Breast epithelium (tissue), 4 donors: ENCODE measurements around the gene BUB1. TPM values are rescaled to one million over a fixed set of nuclear protein-coding genes. Genes with fewer than 3 reads are reported as not detected.

ENCODE experiments used
- DNase-seq, 2 donors: peaks; one replicate each; pipeline ENCODE4 v3.0.0-alpha.2; 2019; ENCODE audit warnings: low spot score in 2 of 2
- H3K27ac ChIP-seq, 2 donors: fragments of 200-600 bp; sonication (generic) in 1 of 2; one replicate each; pipeline ENCODE4 v1.5.1; 2016 to 2019; ENCODE audit warnings: mild to moderate bottlenecking in 1 of 2
- H3K27me3 ChIP-seq, 2 donors: fragments of 200-600 bp; sonication (generic) in 1 of 2; one replicate each; pipeline versions ENCODE4 v1.5.1 to v1.6.0; 2017 to 2019; ENCODE audit warnings: control low read depth in 1 of 2, mild to moderate bottlenecking in 1 of 2
- H3K36me3 ChIP-seq: fragments of 200-600 bp; one replicate; pipeline ENCODE4 v1.5.1; 2019
- H3K4me1 ChIP-seq, 2 donors: fragments of 200-600 bp; sonication (generic); one replicate each; pipeline ENCODE4 v1.5.1; 2016 to 2019; ENCODE audit warnings: control low read depth in 1 of 2
- H3K4me3 ChIP-seq, 3 donors: fragments of 200-600 bp; sonication (generic); 1 replicate in 2 of 3; 2 replicates in 1 of 3; pipeline ENCODE4 v1.5.1; 2016 to 2019; ENCODE audit warnings: mild to moderate bottlenecking in 3 of 3, moderate library complexity in 2 of 3
- H3K9me3 ChIP-seq, 2 donors: fragments of 200-600 bp; sonication (generic) in 1 of 2; one replicate each; pipeline ENCODE4 v1.5.1; 2016 to 2019; ENCODE audit warnings: control low read depth in 1 of 2
- POLR2A ChIP-seq: fragments of 450-650 bp; IDR thresholded peaks from one replicate; pipeline ENCODE4 v1.6.1; 2016; ENCODE audit warnings: antibody characterized with exemption, mild to moderate bottlenecking, moderate library complexity
- POLR2AphosphoS5 ChIP-seq, 3 donors: sonication (generic); formaldehyde crosslinking; IDR thresholded peaks; one replicate each; pipeline ENCODE4 v1.6.1; 2017; ENCODE audit warnings: antibody characterized with exemption in 3 of 3
- intact Hi-C: fragments of 100-400 bp; cut with DNase I; formaldehyde crosslinking; loops from one replicate; pipeline ENCODE4 v1.15.1; 2023; ENCODE audit warnings: low total_unique reads
- total RNA-seq, 3 donors: library from RNA; depleted of rRNA; stranded (reverse); fragments of >200 nt; gene quantifications; one replicate each; pipeline ENCODE4 v1.1.0, GENCODE V29; 2016
- TF ChIP-seq, protein P1 (sequence below), 3 donors: fragments of 450-650 bp; IDR thresholded peaks; one replicate each; pipeline ENCODE4 v1.5.1; 2016 to 2017; ENCODE audit warnings: antibody characterized with exemption in 3 of 3, mild to moderate bottlenecking in 3 of 3, moderate library complexity in 3 of 3

Gene BUB1
- total RNA-seq, 3 donors from 2014 or later: 0.66 to 2.5 (median 2.2) TPM

DNA sequence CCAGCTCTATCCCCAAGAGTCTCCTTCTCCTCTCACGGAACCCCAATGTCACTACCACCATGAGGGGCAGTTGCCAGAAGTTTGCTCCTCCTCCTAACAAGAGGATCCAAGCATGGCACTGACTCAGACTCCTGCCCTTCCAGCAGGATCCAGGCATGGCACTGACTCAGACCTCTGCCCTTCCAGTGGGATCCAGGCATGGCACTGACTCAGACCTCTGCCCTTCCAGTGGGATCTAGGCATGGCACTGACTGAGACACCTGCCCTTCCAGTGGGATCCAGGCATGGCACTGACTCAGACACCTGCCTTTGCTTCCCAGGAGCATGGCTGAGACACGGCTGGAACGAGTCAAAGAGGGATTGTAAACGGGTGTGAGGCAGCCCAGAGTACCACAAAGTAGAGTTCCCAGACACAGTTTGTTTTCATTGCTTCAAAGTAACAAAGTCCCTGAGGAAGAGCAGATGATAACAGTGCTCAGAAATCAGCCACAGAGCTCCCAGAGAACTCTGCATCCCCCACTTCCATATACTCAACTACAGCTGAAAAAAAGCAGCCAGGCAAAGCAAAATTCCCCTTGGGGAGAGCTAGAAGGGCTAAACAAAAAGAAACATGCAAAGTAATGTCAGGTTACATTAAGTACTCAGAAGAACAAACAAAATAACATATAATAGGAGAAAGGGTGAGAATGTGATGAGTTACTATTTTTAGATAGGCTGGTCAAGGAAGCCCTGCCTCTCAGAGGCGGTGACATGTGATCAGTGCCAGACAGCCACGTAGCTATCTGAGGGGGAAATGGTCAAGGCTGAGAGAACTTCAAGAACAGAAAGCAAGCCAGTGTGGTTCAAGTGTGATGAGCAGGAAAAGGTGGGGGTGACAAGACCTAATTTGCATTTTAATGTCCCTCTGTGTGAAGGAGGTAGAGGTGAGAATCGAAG lies 3.0 kb downstream of the BUB1 start:
- intact Hi-C loops: no loop called here
- no peaks in the 10 kb centered on the region for H3K4me1 ChIP-seq
- TF ChIP-seq, protein P1, sequence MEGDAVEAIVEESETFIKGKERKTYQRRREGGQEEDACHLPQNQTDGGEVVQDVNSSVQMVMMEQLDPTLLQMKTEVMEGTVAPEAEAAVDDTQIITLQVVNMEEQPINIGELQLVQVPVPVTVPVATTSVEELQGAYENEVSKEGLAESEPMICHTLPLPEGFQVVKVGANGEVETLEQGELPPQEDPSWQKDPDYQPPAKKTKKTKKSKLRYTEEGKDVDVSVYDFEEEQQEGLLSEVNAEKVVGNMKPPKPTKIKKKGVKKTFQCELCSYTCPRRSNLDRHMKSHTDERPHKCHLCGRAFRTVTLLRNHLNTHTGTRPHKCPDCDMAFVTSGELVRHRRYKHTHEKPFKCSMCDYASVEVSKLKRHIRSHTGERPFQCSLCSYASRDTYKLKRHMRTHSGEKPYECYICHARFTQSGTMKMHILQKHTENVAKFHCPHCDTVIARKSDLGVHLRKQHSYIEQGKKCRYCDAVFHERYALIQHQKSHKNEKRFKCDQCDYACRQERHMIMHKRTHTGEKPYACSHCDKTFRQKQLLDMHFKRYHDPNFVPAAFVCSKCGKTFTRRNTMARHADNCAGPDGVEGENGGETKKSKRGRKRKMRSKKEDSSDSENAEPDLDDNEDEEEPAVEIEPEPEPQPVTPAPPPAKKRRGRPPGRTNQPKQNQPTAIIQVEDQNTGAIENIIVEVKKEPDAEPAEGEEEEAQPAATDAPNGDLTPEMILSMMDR (IDR thresholded peaks at IDR 0.05): no peak
- no peak for TF ChIP-seq POLR2AphosphoS5 (IDR thresholded peaks at IDR 0.05)
- TF ChIP-seq POLR2A: no peak
- no peak overlapping the region for H3K27ac ChIP-seq
- no peak overlapping the region for H3K4me3 ChIP-seq
- H3K36me3 ChIP-seq: no peaks in the 10 kb centered on the region
- DNase-seq: no peak
- H3K27me3 ChIP-seq: no peaks in the 10 kb centered on the region
- H3K9me3 ChIP-seq: no peaks in the 10 kb centered on the region

DNA sequence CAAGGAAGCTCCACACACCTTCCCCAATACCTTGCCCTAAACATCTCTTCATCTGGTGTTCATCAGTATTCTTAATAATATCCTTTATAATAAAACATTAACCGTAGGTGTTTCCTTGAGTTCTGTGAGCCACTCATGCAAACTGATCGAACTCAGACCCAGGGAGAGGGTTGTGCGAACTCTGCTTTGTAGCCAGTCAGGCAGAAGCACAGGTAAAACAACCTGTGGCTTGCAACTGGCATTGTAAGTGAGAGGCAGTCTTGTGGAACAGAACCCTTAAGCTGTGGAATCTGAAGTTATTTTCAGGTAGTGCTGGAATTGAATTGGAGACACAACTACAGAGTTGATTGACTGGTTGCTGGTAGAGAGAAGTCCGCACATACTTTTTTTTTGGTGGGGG lies 4.7 kb downstream of the BUB1 start:
- H3K4me3 ChIP-seq: no peak overlapping the region
- no peaks in the 10 kb centered on the region for H3K36me3 ChIP-seq
- intact Hi-C loops: no loop called here
- H3K4me1 ChIP-seq: no peaks in the 10 kb centered on the region
- H3K9me3 ChIP-seq: no peaks in the 10 kb centered on the region
- H3K27ac ChIP-seq: no peak overlapping the region
- DNase-seq: no peak
- TF ChIP-seq POLR2A: no peak
- TF ChIP-seq, protein P1 (IDR thresholded peaks at IDR 0.05): no peak
- TF ChIP-seq POLR2AphosphoS5 (IDR thresholded peaks at IDR 0.05): no peak
- no peaks in the 10 kb centered on the region for H3K27me3 ChIP-seq

DNA sequence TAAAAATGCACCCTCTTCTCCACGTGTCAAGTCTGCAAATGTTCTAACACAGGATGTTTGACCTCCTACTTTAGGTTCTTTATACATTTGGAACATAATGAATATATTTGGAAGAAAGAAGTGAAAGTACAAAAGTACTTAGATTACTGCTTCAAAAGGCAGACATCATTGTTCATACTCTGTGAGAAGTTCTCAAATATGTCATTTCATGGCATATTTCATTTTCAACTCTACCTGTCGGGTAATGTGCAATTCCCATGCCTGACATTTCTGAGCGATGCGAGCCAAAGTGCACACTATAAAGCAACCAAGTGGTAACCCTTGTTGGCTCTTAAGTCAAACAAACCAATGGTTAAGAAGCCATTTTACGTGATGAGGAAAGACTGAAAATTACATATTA lies 7.0 kb downstream of the BUB1 start:
- no peak for DNase-seq
- no peaks in the 10 kb centered on the region for H3K27me3 ChIP-seq
- H3K36me3 ChIP-seq: no peaks in the 10 kb centered on the region
- H3K9me3 ChIP-seq: no peaks in the 10 kb centered on the region
- intact Hi-C loops: no loop called here
- no peak overlapping the region for H3K27ac ChIP-seq
- no peaks in the 10 kb centered on the region for H3K4me1 ChIP-seq
- H3K4me3 ChIP-seq: no peak overlapping the region
- no peak for TF ChIP-seq POLR2A
- TF ChIP-seq, protein P1 (IDR thresholded peaks at IDR 0.05): no peak
- no peak for TF ChIP-seq POLR2AphosphoS5 (IDR thresholded peaks at IDR 0.05)

DNA sequence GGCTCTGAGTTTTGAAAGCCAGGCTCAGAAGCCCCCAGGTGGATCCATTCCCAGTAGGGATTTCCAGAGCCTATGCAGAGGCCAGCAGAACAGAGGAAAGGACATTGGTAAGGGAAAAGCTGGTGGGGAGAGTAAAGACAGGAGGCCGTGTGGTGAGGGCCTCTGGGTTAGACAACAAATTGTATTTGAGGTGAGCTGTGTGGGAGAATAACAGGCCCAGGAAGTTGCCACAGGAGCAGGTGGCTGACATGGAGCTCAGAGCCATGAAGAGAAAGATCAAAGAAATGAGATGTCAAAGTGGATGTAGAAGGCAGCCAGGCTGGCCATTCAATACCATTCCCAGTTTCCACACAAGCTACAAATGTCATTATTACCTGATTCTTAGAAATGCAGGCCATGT lies 8.8 kb downstream of the BUB1 start:
- intact Hi-C loops: no loop called here
- Histone ChIP-seq H3K4me1 (no peaks in the 10 kb centered on the region), H3K36me3 (no peaks in the 10 kb centered on the region), H3K27ac (no peak overlapping the region), H3K4me3 (no peak overlapping the region), H3K9me3 (no peaks in the 10 kb centered on the region), H3K27me3 (no peaks in the 10 kb centered on the region)
- TF ChIP-seq, protein P1 (IDR thresholded peaks at IDR 0.05): no peak
- TF ChIP-seq POLR2A (no peak), POLR2AphosphoS5 (IDR thresholded peaks at IDR 0.05) (no peak)
- no peak for DNase-seq

DNA sequence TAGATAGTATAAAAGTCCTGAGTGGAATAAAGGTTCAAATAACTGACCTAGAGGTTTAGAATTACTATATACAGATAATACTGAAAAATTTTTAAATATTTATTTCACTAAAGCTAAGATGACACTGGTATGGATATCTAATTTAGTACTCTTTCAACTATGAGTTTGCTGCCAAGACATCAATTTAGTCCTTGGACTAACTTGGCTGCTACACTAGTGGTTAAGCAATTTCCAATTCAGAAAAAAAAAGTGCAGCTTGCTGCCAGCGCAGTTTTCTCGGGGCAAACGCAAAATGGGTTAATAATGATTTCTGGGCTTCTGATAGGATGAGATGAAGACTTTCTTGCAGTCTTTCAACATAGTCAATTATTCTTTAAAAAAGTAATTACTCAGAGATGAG lies 10.8 kb downstream of the BUB1 start:
- no peaks in the 10 kb centered on the region for H3K27me3 ChIP-seq

More for the DNA sequence above, 10.8 kb downstream of the BUB1 start:
- no peak for TF ChIP-seq POLR2A
- intact Hi-C loops: no loop called here
- no peaks in the 10 kb centered on the region for H3K9me3 ChIP-seq
- H3K27ac ChIP-seq: no peak overlapping the region
- no peaks in the 10 kb centered on the region for H3K4me1 ChIP-seq
- H3K4me3 ChIP-seq: no peak overlapping the region
- no peaks in the 10 kb centered on the region for H3K36me3 ChIP-seq
- DNase-seq: no peak
